Karpas-422 (cell line): ENCODE results near the gene OR4D6. TPM values are rescaled to one million over a fixed set of nuclear protein-coding genes. Genes with fewer than 3 reads are reported as not detected.

ENCODE experiments used
- DNase-seq: peaks from one replicate; pipeline ENCODE4 v3.0.0-alpha.2; 2015
- H2AFZ ChIP-seq: fragments of 200-600 bp; sonication (generic); 2 replicates; pipeline ENCODE4 v1.6.1; 2014; ENCODE audit warnings: antibody characterized with exemption, low read length, mixed read lengths
- H3K27ac ChIP-seq: fragments of 200-600 bp; sonication (generic); 2 replicates; pipeline ENCODE4 v1.5.1; 2014; ENCODE audit warnings: mild to moderate bottlenecking, low read length, moderate library complexity
- H3K27me3 ChIP-seq: fragments of 200-600 bp; sonication (generic); 2 replicates; pipeline ENCODE4 v1.6.1; 2014; ENCODE audit warnings: low read length, mixed read lengths
- H3K36me3 ChIP-seq: fragments of 200-600 bp; sonication (generic); 2 replicates; pipeline ENCODE4 v1.6.1; 2014; ENCODE audit warnings: low read length, mixed read lengths; ENCODE audit not compliant: insufficient read depth
- H3K4me1 ChIP-seq: fragments of 200-600 bp; sonication (generic); 2 replicates; pipeline ENCODE4 v1.6.1; 2014; ENCODE audit warnings: mild to moderate bottlenecking, low read length, mixed read lengths
- H3K4me2 ChIP-seq: fragments of 200-600 bp; sonication (generic); 2 replicates; pipeline ENCODE4 v1.6.1; 2014; ENCODE audit warnings: low read length, low read depth, mild to moderate bottlenecking; ENCODE audit not compliant: poor library complexity, severe bottlenecking
- H3K4me3 ChIP-seq: fragments of 200-600 bp; sonication (generic); 2 replicates; pipeline ENCODE4 v1.5.1; 2014; ENCODE audit warnings: mild to moderate bottlenecking, antibody characterized with exemption, low read length, mixed read lengths
- H3K79me2 ChIP-seq: fragments of 200-600 bp; sonication (generic); 2 replicates; pipeline ENCODE4 v1.6.1; 2014; ENCODE audit warnings: mild to moderate bottlenecking, low read length, mixed read lengths
- H3K9ac ChIP-seq: fragments of 200-600 bp; sonication (generic); 2 replicates; pipeline ENCODE4 v1.6.0; 2014; ENCODE audit warnings: low read length
- H3K9me2 ChIP-seq: fragments of 200-600 bp; sonication (generic), shearing (Covaris generic); replicated peaks from 2 replicates; pipeline ENCODE4 v1.6.0; 2014; ENCODE audit warnings: mild to moderate bottlenecking, low read length, moderate library complexity; ENCODE audit not compliant: insufficient read depth
- H3K9me3 ChIP-seq: fragments of 300-700, 200-600 bp; sonication (generic); 2 replicates; pipeline ENCODE4 v1.6.1; 2014; ENCODE audit warnings: low read length, mixed read lengths
- H4K20me1 ChIP-seq: fragments of 200-600 bp; sonication (generic); 2 replicates; pipeline ENCODE4 v1.6.1; 2014; ENCODE audit warnings: mild to moderate bottlenecking, antibody characterized with exemption, low read length, low read depth; ENCODE audit not compliant: insufficient read depth
- total RNA-seq: library from RNA; depleted of rRNA; stranded (reverse); fragments of >200 nt; shearing (Covaris generic); gene quantifications from 2 replicates; pipeline ENCODE4 v1.2.3, GENCODE V29; 2014; ENCODE audit warnings: low replicate concordance; rRNA removed

Gene OR4D6
- not detected in 2 replicates for total RNA-seq

- H3K9ac ChIP-seq: no peak within 1 kb of the TSS
- no peak within 1 kb of the TSS for H3K4me2 ChIP-seq
- no peaks in the 10 kb centered on the region for H3K27me3 ChIP-seq
- H4K20me1 ChIP-seq: no peaks in the 10 kb centered on the region
- H2AFZ ChIP-seq: no peak within 1 kb of the TSS
- no peaks in the 10 kb centered on the region for H3K9me3 ChIP-seq
- no peaks in the 10 kb centered on the region for H3K9me2 ChIP-seq
- H3K79me2 ChIP-seq: no peaks in the 10 kb centered on the region
- H3K27ac ChIP-seq: no peak within 1 kb of the TSS
- no peaks in the 10 kb centered on the region for H3K36me3 ChIP-seq
- no peak within 1 kb of the TSS for H3K4me3 ChIP-seq
- no peaks in the 10 kb centered on the region for H3K4me1 ChIP-seq
- no peak for DNase-seq
Observed at GRCh38 chr11:59456661-59457060, at the start of gene OR4D6. Gene OR4D6, plus strand, starts transcription at chr11:59456961. Its CDS starts 0 bp downstream, at chr11:59456961.

- Histone ChIP-seq H3K36me3 (no peaks in the 10 kb centered on the region), H3K79me2 (no peaks in the 10 kb centered on the region), H3K4me3 (no peak overlapping the region), H3K9ac (no peak overlapping the region), H3K9me2 (no peaks in the 10 kb centered on the region), H3K27ac (no peak overlapping the region), H4K20me1 (no peaks in the 10 kb centered on the region), H3K9me3 (no peaks in the 10 kb centered on the region; the same call in none of the 2 replicates), H2AFZ (no peak overlapping the region), H3K4me1 (no peaks in the 10 kb centered on the region; the same call in 1 of the 2 replicates), H3K4me2 (no peak overlapping the region), H3K27me3 (no peaks in the 10 kb centered on the region)
- no peak for DNase-seq
Observed at GRCh38 chr11:59413646-59414045, 43.1 kb upstream of the OR4D6 start.

GRCh38 chr11:59415111-59415510 lies 41.6 kb upstream of the OR4D6 start:
- no peak overlapping the region for H3K4me3 ChIP-seq
- H4K20me1 ChIP-seq: no peaks in the 10 kb centered on the region
- H3K9me3 ChIP-seq: no peaks in the 10 kb centered on the region
- no peaks in the 10 kb centered on the region; the same call in 1 of the 2 replicates for H3K4me1 ChIP-seq
- H3K9ac ChIP-seq: no peak overlapping the region
- H3K27me3 ChIP-seq: no peaks in the 10 kb centered on the region
- no peak overlapping the region for H3K4me2 ChIP-seq
- no peak for DNase-seq
- no peak overlapping the region for H3K27ac ChIP-seq
- H3K9me2 ChIP-seq: no peaks in the 10 kb centered on the region
- H3K79me2 ChIP-seq: no peaks in the 10 kb centered on the region
- no peak overlapping the region for H2AFZ ChIP-seq
- no peaks in the 10 kb centered on the region for H3K36me3 ChIP-seq

GRCh38 chr11:59416613-59417012 lies 40.1 kb upstream of the OR4D6 start:
- H3K27ac ChIP-seq: no peak overlapping the region
- no peak for DNase-seq

GRCh38 chr11:59417023-59417422 lies 39.7 kb upstream of the OR4D6 start:
- no peak overlapping the region for H3K4me3 ChIP-seq
- H3K27me3 ChIP-seq: no peaks in the 10 kb centered on the region
- H3K4me1 ChIP-seq: no peaks in the 10 kb centered on the region; the same call in 1 of the 2 replicates
- H3K36me3 ChIP-seq: no peaks in the 10 kb centered on the region
- no peak overlapping the region for H3K27ac ChIP-seq
- H3K4me2 ChIP-seq: no peak overlapping the region
- H4K20me1 ChIP-seq: no peaks in the 10 kb centered on the region
- no peaks in the 10 kb centered on the region for H3K9me2 ChIP-seq
- DNase-seq: no peak
- H2AFZ ChIP-seq: no peak overlapping the region
- no peaks in the 10 kb centered on the region for H3K9me3 ChIP-seq
- H3K79me2 ChIP-seq: no peaks in the 10 kb centered on the region
- H3K9ac ChIP-seq: no peak overlapping the region

More at GRCh38 chr11:59416613-59417012, 40.1 kb upstream of the OR4D6 start:
- no peaks in the 10 kb centered on the region for H3K79me2 ChIP-seq
- H4K20me1 ChIP-seq: no peaks in the 10 kb centered on the region
- H3K4me3 ChIP-seq: no peak overlapping the region
- no peak overlapping the region for H2AFZ ChIP-seq
- H3K27me3 ChIP-seq: no peaks in the 10 kb centered on the region
- no peaks in the 10 kb centered on the region for H3K9me3 ChIP-seq
- H3K4me2 ChIP-seq: no peak overlapping the region
- H3K9ac ChIP-seq: no peak overlapping the region
- H3K36me3 ChIP-seq: no peaks in the 10 kb centered on the region
- H3K4me1 ChIP-seq: no peaks in the 10 kb centered on the region; the same call in 1 of the 2 replicates
- H3K9me2 ChIP-seq: no peaks in the 10 kb centered on the region

GRCh38 chr11:59418156-59418555 lies 38.6 kb upstream of the OR4D6 start:
- DNase-seq: no peak
- Histone ChIP-seq H4K20me1 (no peaks in the 10 kb centered on the region), H3K9ac (no peak overlapping the region), H3K4me1 (no peaks in the 10 kb centered on the region; the same call in 1 of the 2 replicates), H3K27me3 (no peaks in the 10 kb centered on the region), H3K9me3 (no peaks in the 10 kb centered on the region), H3K4me3 (no peak overlapping the region), H3K36me3 (no peaks in the 10 kb centered on the region), H3K27ac (no peak overlapping the region), H2AFZ (no peak overlapping the region), H3K4me2 (no peak overlapping the region), H3K9me2 (no peaks in the 10 kb centered on the region), H3K79me2 (no peaks in the 10 kb centered on the region)

- H3K4me3 ChIP-seq: no peak overlapping the region
- no peaks in the 10 kb centered on the region for H4K20me1 ChIP-seq
- no peak overlapping the region for H3K4me2 ChIP-seq
- H3K4me1 ChIP-seq: no peaks in the 10 kb centered on the region
- H3K36me3 ChIP-seq: no peaks in the 10 kb centered on the region
- no peak overlapping the region for H3K9ac ChIP-seq
- no peak overlapping the region for H3K27ac ChIP-seq
- H3K9me3 ChIP-seq: no peaks in the 10 kb centered on the region
- H2AFZ ChIP-seq: no peak overlapping the region
- H3K27me3 ChIP-seq: no peaks in the 10 kb centered on the region
- no peak for DNase-seq
- H3K79me2 ChIP-seq: no peaks in the 10 kb centered on the region
- H3K9me2 ChIP-seq: no peaks in the 10 kb centered on the region
Observed at GRCh38 chr11:59423835-59424234, 32.9 kb upstream of the OR4D6 start.

- Histone ChIP-seq H3K9me3 (no peaks in the 10 kb centered on the region), H3K9me2 (no peaks in the 10 kb centered on the region), H3K4me1 (no peaks in the 10 kb centered on the region), H3K4me2 (no peak overlapping the region), H3K79me2 (no peaks in the 10 kb centered on the region), H3K27ac (no peak overlapping the region), H2AFZ (no peak overlapping the region), H3K27me3 (no peaks in the 10 kb centered on the region), H4K20me1 (no peaks in the 10 kb centered on the region), H3K36me3 (no peaks in the 10 kb centered on the region), H3K9ac (no peak overlapping the region), H3K4me3 (no peak overlapping the region)
- DNase-seq: no peak
Observed at GRCh38 chr11:59425131-59425530, 31.6 kb upstream of the OR4D6 start.
